ENCODE data around the gene SLC39A6. TPM values are rescaled to one million over a fixed set of nuclear protein-coding genes. Genes with fewer than 3 reads are reported as not detected.

SLC39A6 gene
- total and polyA plus RNA-seq, 2 of the 13 experiments (the other 11 are each of a cell fraction or from before 2014, with no cell fraction given): 41.7 to 59.2 TPM

- TF ChIP-seq ZBTB49 (CRISPR knock-in tag; IDR thresholded peaks at IDR 0.05; ENCODE audit: borderline replicate concordance) (no peak), DR1 (CRISPR knock-in tag; IDR thresholded peaks at IDR 0.05) (0 out of 2 replicates have a peak, but pooled peaks have one; percentile 60), NR2C2 (CRISPR knock-in tag; IDR thresholded peaks at IDR 0.05; ENCODE audit: borderline replicate concordance) (peak; percentile 29; the same call in 1 of the 2 replicates), FOXJ3 (CRISPR knock-in tag; IDR thresholded peaks at IDR 0.05; ENCODE audit: borderline replicate concordance) (no peak), NPAS2 (CRISPR knock-in tag; IDR thresholded peaks at IDR 0.05; ENCODE audit: borderline replicate concordance) (no peak), GABPA (IDR thresholded peaks at IDR 0.05; ENCODE audit: low read depth, low read length) (peak; percentile 77), GABPA (CRISPR knock-in tag; IDR thresholded peaks at IDR 0.05; ENCODE audit: low read depth) (peak; percentile 94), ZNF598 (CRISPR knock-in tag; IDR thresholded peaks at IDR 0.05; ENCODE audit: borderline replicate concordance) (0 out of 2 replicates have a peak, but pooled peaks have one; percentile 78), ZNF317 (CRISPR knock-in tag; IDR thresholded peaks at IDR 0.05) (0 out of 2 replicates have a peak, but pooled peaks have one; percentile 17), ZNF773 (CRISPR knock-in tag; IDR thresholded peaks at IDR 0.05; ENCODE audit: borderline replicate concordance) (no peak; the same call in 1 of the 2 replicates), ZFX (CRISPR knock-in tag; IDR thresholded peaks at IDR 0.05; ENCODE audit: low read depth) (peak; percentile 97)
- TF ChIP-seq, protein P1, sequence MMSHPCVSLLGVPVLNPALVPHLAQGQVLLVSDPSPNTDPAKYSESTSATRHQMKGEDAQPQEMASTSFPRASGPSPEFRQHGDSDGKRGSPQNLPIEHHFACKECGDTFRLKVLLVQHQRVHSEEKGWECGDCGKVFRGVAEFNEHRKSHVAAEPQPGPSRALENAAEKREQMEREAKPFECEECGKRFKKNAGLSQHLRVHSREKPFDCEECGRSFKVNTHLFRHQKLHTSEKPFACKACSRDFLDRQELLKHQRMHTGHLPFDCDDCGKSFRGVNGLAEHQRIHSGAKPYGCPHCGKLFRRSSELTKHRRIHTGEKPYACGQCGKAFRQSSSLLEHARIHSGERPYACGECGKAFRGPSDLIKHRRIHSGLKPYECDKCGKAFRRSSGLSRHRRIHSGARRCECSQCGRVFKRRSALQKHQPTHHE (CRISPR knock-in tag; IDR thresholded peaks at IDR 0.05; ENCODE audit: borderline replicate concordance): peak; percentile 56; the same call in 1 of the 2 replicates
- TF ChIP-seq, protein P2, sequence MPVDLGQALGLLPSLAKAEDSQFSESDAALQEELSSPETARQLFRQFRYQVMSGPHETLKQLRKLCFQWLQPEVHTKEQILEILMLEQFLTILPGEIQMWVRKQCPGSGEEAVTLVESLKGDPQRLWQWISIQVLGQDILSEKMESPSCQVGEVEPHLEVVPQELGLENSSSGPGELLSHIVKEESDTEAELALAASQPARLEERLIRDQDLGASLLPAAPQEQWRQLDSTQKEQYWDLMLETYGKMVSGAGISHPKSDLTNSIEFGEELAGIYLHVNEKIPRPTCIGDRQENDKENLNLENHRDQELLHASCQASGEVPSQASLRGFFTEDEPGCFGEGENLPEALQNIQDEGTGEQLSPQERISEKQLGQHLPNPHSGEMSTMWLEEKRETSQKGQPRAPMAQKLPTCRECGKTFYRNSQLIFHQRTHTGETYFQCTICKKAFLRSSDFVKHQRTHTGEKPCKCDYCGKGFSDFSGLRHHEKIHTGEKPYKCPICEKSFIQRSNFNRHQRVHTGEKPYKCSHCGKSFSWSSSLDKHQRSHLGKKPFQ (CRISPR knock-in tag; IDR thresholded peaks at IDR 0.05; ENCODE audit: insufficient replicate concordance): no peak
- TF ChIP-seq, protein P3, sequence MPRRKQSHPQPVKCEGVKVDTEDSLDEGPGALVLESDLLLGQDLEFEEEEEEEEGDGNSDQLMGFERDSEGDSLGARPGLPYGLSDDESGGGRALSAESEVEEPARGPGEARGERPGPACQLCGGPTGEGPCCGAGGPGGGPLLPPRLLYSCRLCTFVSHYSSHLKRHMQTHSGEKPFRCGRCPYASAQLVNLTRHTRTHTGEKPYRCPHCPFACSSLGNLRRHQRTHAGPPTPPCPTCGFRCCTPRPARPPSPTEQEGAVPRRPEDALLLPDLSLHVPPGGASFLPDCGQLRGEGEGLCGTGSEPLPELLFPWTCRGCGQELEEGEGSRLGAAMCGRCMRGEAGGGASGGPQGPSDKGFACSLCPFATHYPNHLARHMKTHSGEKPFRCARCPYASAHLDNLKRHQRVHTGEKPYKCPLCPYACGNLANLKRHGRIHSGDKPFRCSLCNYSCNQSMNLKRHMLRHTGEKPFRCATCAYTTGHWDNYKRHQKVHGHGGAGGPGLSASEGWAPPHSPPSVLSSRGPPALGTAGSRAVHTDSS (CRISPR knock-in tag; conservative IDR thresholded peaks at IDR 0.05): no peak
- TF ChIP-seq, protein P4, sequence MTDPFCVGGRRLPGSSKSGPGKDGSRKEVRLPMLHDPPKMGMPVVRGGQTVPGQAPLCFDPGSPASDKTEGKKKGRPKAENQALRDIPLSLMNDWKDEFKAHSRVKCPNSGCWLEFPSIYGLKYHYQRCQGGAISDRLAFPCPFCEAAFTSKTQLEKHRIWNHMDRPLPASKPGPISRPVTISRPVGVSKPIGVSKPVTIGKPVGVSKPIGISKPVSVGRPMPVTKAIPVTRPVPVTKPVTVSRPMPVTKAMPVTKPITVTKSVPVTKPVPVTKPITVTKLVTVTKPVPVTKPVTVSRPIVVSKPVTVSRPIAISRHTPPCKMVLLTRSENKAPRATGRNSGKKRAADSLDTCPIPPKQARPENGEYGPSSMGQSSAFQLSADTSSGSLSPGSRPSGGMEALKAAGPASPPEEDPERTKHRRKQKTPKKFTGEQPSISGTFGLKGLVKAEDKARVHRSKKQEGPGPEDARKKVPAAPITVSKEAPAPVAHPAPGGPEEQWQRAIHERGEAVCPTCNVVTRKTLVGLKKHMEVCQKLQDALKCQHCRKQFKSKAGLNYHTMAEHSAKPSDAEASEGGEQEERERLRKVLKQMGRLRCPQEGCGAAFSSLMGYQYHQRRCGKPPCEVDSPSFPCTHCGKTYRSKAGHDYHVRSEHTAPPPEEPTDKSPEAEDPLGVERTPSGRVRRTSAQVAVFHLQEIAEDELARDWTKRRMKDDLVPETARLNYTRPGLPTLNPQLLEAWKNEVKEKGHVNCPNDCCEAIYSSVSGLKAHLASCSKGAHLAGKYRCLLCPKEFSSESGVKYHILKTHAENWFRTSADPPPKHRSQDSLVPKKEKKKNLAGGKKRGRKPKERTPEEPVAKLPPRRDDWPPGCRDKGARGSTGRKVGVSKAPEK (CRISPR knock-in tag; IDR thresholded peaks at IDR 0.05; ENCODE audit: borderline replicate concordance): no peak
Measured at GRCh38 chr18:36067055-36067957, 61.8 kb downstream of the SLC39A6 start, which contains the start of gene RPRD1A (continued).
